Activated naive CD4-positive, alpha-beta T cell treated with anti-CD3 and anti-CD28 coated beads, Interleukin-2, amount 50 U/mL, for 24 hours (primary cell): Measurements from ENCODE around the gene LYZ.

Experiments used
- H3K27ac Mint-ChIP-seq: one replicate; pipeline ENCODE4 v1.8.0; 2021; ENCODE audit warnings: mild to moderate bottlenecking, mixed read lengths
- H3K27me3 Mint-ChIP-seq: one replicate; pipeline ENCODE4 v1.8.0; 2021; ENCODE audit warnings: mixed read lengths
- H3K36me3 Mint-ChIP-seq: one replicate; pipeline ENCODE4 v1.8.0; 2021; ENCODE audit warnings: mixed read lengths
- H3K4me1 Mint-ChIP-seq: one replicate; pipeline ENCODE4 v1.8.0; 2021; ENCODE audit warnings: mixed read lengths
- H3K4me3 Mint-ChIP-seq: one replicate; pipeline ENCODE4 v1.8.0; 2021; ENCODE audit warnings: mild to moderate bottlenecking, mixed read lengths
- H3K9me3 Mint-ChIP-seq: one replicate; pipeline ENCODE4 v1.8.0; 2021; ENCODE audit warnings: mixed read lengths

LYZ gene

GRCh38 chr12:69351462-69352236, 3.5 kb downstream of the LYZ start:
- Mint-ChIP-seq H3K27ac (no peak overlapping the region), H3K27me3 (no peaks in the 10 kb centered on the region), H3K4me3 (no peak overlapping the region), H3K36me3 (no peaks in the 10 kb centered on the region), H3K4me1 (peaks cover 6% of the 10 kb centered on the region), H3K9me3 (no peaks in the 10 kb centered on the region)

DNA sequence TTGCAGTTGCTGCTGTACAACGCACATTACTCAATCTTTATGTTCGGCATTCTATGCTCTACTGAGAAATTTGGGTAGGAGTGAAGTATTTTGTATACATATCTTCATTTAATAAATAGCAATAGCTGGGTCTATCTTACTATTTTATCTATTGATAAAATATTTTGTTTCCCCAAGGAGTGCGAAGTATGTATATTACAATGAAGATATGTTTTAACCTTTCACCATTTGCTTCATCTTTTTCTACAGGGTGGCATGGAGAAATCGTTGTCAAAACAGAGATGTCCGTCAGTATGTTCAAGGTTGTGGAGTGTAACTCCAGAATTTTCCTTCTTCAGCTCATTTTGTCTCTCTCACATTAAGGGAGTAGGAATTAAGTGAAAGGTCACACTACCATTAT, 4.7 kb downstream of the LYZ start:
- Mint-ChIP-seq H3K4me3 (no peak overlapping the region), H3K27me3 (no peaks in the 10 kb centered on the region), H3K9me3 (no peaks in the 10 kb centered on the region), H3K27ac (no peak overlapping the region), H3K4me1 (peaks cover 11% of the 10 kb centered on the region), H3K36me3 (no peaks in the 10 kb centered on the region)

GRCh38 chr12:69354172-69354555, 6.0 kb downstream of the LYZ start:
- H3K4me1 Mint-ChIP-seq, result peaks cover 10% of the 10 kb centered on the region
- no peak overlapping the region for H3K27ac Mint-ChIP-seq
- H3K9me3 Mint-ChIP-seq, result no peaks in the 10 kb centered on the region
- H3K27me3 Mint-ChIP-seq, result no peaks in the 10 kb centered on the region
- H3K36me3 Mint-ChIP-seq, result no peaks in the 10 kb centered on the region
- no peak overlapping the region for H3K4me3 Mint-ChIP-seq

GRCh38 chr12:69354556-69355187, 6.5 kb downstream of the LYZ start:
- Mint-ChIP-seq H3K9me3 (no peaks in the 10 kb centered on the region), H3K4me1 (peaks cover 15% of the 10 kb centered on the region), H3K4me3 (no peak overlapping the region), H3K27ac (no peak overlapping the region), H3K36me3 (no peaks in the 10 kb centered on the region), H3K27me3 (no peaks in the 10 kb centered on the region)

DNA sequence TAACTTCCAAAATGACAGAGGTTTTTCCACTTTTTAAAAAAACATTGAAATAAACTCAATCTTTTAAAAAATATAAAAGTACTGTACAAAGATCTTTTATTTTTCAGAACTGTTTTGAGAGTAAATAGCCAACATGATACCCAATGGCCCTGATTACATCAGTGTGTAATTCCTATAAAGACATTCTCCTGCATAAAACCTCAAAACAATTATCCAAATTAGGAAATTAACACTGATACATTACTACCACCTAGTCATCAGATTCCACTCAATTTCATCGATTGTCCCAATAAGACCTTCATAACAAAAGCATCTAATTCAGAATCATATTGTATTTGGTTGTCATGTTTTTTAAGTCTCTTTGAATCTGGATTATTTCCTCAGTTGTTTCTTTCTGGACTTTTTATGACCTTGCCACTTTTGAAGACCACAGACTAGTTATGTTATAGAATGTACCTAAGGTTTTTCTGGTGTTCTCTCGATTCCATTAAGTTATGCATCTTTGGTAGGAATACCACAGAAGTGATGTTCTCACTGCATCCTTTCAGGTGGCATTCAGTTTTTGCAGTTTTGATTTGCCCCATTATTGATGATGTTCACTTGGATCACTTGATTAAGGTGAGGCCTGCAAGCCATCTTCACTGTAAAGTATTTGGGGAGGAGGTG, 7.3 kb downstream of the LYZ start:
- no peak overlapping the region for H3K4me3 Mint-ChIP-seq

GRCh38 chr12:69359531-69360347, 11.6 kb downstream of the LYZ start, which contains the start of gene YEATS4:
Gene YEATS4, plus strand, starts transcription at chr12:69359743. Its CDS starts 230 bp downstream, at chr12:69359973.
- Mint-ChIP-seq H3K9me3 (no peaks in the 10 kb centered on the region), H3K4me3 (peak within 1 kb of the TSS; percentile 92), H3K4me1 (peaks cover 33% of the 10 kb centered on the region), H3K27me3 (no peaks in the 10 kb centered on the region), H3K36me3 (no peaks in the 10 kb centered on the region), H3K27ac (peak within 1 kb of the TSS; percentile 94)

More for the DNA sequence above, 7.3 kb downstream of the LYZ start:
- Mint-ChIP-seq H3K4me1 (peaks cover 20% of the 10 kb centered on the region), H3K36me3 (no peaks in the 10 kb centered on the region), H3K27me3 (no peaks in the 10 kb centered on the region), H3K27ac (no peak overlapping the region), H3K9me3 (no peaks in the 10 kb centered on the region)

DNA sequence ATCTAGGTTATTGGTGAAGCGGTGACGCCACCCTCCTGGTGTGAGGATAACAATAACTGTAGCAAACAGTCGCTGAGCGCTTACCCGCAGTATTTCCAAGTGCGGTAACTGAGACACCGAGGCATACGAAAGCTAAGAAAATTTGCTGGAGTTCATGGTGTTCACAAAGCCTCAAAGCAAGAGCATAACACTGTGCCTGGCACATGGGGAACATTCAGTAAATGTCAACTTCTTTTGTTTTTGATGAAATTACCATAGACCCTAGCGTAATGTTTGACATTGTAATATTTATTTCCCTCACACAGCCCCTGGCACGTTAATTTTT, 12.1 kb downstream of the LYZ start:
- Mint-ChIP-seq H3K36me3 (no peaks in the 10 kb centered on the region), H3K27ac (peak overlapping the region; percentile 94), H3K27me3 (no peaks in the 10 kb centered on the region), H3K9me3 (no peaks in the 10 kb centered on the region), H3K4me1 (peaks cover 33% of the 10 kb centered on the region), H3K4me3 (peak overlapping the region; percentile 92)

- Mint-ChIP-seq H3K4me1 (peaks cover 19% of the 10 kb centered on the region), H3K9me3 (no peaks in the 10 kb centered on the region), H3K27me3 (no peaks in the 10 kb centered on the region), H3K4me3 (no peak overlapping the region), H3K27ac (no peak overlapping the region), H3K36me3 (peaks cover 12% of the 10 kb centered on the region)
These were observed 18.6 kb downstream of the LYZ start for GRCh38 chr12:69366796-69367195.

DNA sequence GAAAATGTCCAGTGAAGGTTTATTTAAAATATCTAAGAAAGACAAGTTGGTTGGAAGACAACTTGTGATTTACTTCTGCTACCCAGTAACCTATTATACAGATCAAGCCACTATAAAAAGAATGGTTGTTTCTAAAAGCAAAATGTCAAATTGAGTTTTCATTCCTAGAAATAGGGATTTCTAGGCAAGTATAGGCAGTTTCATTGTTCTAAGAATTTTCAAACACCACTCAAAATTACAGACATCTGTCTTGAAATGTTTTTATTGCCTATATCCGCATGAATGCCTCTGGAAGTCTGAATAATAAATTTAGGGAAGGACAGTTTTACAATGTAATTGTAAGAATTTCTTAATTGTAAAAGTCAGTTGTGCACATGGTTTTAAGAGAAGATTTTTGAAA, 20.0 kb downstream of the LYZ start:
- Mint-ChIP-seq H3K27ac (no peak overlapping the region), H3K9me3 (no peaks in the 10 kb centered on the region), H3K36me3 (peaks cover 15% of the 10 kb centered on the region), H3K4me3 (no peak overlapping the region), H3K27me3 (no peaks in the 10 kb centered on the region), H3K4me1 (peaks cover 19% of the 10 kb centered on the region)

GRCh38 chr12:69383074-69383473, 34.9 kb downstream of the LYZ start:
- Mint-ChIP-seq H3K4me1 (peaks cover 12% of the 10 kb centered on the region), H3K36me3 (peaks cover 25% of the 10 kb centered on the region), H3K4me3 (no peak overlapping the region), H3K27me3 (no peaks in the 10 kb centered on the region), H3K27ac (no peak overlapping the region), H3K9me3 (no peaks in the 10 kb centered on the region)

- Mint-ChIP-seq H3K4me3 (no peak overlapping the region), H3K27me3 (no peaks in the 10 kb centered on the region), H3K9me3 (no peaks in the 10 kb centered on the region), H3K36me3 (peaks cover 19% of the 10 kb centered on the region), H3K27ac (no peak overlapping the region), H3K4me1 (peaks cover 10% of the 10 kb centered on the region)
These were observed 36.9 kb downstream of the LYZ start for GRCh38 chr12:69385038-69385437.

DNA sequence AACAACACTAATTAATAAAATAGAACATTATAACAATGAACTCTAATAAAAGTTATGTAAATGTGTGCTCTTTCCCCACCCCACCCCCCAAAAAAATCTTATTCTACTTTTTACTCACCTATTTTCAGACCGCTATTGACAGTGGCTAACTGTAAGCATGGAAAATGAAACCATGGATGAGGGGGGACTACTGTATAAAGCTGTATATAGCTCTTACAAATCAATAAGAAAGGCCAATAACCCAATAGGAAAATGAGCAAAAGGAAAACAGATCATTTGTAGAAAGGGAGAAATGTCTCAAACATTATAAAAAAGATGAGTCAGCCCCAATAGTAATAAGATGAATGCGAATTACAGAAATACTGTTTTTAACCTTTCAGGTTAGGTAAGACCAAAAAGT, 38.7 kb downstream of the LYZ start:
- H3K27me3 Mint-ChIP-seq, result no peaks in the 10 kb centered on the region
- H3K4me3 Mint-ChIP-seq, result no peak overlapping the region
- peaks cover 29% of the 10 kb centered on the region for H3K36me3 Mint-ChIP-seq

DNA sequence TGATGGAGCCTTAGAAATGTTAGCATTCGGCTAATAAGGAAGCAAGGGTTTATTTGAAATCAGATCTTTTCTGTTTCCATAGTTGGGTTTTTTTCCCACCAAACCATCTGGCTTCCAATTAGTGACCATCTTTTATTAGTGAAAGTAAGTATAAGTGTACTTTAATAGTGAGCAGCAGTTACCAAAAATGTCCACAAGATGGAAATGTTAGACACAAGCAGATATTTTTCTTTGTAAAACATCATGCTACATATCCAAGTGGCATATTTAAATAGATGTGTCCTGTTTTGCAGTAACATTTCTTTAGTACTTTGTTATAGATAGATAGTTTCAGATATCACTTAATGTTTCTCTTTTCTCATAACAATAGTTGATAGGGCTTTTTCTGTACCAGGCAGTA, 40.2 kb downstream of the LYZ start:
- no peaks in the 10 kb centered on the region for H3K9me3 Mint-ChIP-seq
- no peak overlapping the region for H3K4me3 Mint-ChIP-seq
- no peaks in the 10 kb centered on the region for H3K27me3 Mint-ChIP-seq
- peaks cover 9% of the 10 kb centered on the region for H3K4me1 Mint-ChIP-seq
- H3K27ac Mint-ChIP-seq, result no peak overlapping the region
- peaks cover 23% of the 10 kb centered on the region for H3K36me3 Mint-ChIP-seq

More for the DNA sequence above, 38.7 kb downstream of the LYZ start:
- no peaks in the 10 kb centered on the region for H3K9me3 Mint-ChIP-seq
- peaks cover 10% of the 10 kb centered on the region for H3K4me1 Mint-ChIP-seq
- no peak overlapping the region for H3K27ac Mint-ChIP-seq

DNA sequence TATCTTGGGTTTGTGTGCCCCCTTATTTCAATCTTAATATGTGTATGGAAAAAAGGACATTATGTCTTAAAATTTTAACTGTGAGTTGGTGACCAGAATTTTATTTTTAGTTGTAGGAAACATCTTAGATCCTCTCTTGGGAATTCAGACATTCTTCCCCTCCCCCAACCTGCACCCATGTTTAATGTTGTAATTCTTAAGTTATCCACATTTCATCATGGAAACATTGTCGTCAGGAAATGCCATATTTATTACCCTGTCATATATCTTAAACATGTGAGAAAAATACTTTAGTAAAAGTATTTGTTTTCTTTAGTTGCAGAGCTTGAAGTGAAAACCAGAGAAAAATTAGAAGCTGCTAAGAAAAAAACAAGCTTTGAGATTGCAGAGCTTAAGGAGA, 41.6 kb downstream of the LYZ start:
- Mint-ChIP-seq H3K9me3 (no peaks in the 10 kb centered on the region), H3K27ac (no peak overlapping the region), H3K4me3 (no peak overlapping the region), H3K4me1 (peaks cover 6% of the 10 kb centered on the region), H3K27me3 (no peaks in the 10 kb centered on the region), H3K36me3 (peaks cover 19% of the 10 kb centered on the region)

DNA sequence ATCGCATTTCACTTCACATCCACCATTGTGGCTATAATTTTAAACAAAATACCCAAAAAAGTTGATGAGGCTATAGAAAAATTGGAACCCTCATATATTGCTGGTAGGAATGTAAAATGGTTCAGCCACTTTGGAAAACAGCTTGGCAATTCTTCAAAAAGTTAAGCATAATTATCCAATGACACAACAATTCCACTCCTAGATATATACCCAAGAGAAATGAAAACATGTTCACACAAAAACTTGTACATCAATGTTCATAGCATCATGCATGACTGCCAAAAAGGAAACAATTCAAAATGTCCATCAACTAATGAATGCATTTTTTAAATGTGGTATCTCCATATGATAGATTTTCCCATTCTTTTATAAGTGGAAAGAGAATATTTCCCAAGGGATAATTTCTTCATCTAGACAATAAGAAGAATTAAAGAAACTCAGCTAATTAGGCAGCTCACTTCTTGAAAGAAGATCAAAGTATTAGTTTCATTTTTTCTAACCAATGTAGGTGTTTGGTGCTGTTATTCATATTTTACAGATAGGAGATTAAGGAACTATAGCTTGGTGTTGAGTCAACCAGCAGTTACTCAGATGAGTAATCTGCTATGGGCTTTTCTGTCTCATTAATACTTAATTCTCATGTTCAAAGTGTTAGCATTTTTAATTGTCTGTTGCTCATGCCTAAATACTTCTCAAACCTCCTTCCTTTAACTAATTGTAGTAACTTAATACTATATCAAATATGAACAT, 44.2 kb downstream of the LYZ start:
- Mint-ChIP-seq H3K4me3 (no peak overlapping the region), H3K27ac (peak overlapping the region; percentile 23), H3K4me1 (peaks cover 6% of the 10 kb centered on the region), H3K36me3 (peaks cover 32% of the 10 kb centered on the region), H3K27me3 (no peaks in the 10 kb centered on the region), H3K9me3 (no peaks in the 10 kb centered on the region)
